K562 (cell line): ENCODE data around the gene ARMH1.
A peak's percentile ranks its signal among the peaks of the same experiment; 100 is the strongest.
"Not testable (repeated sequence)": the region's sequence is repeated elsewhere in the genome, so short reads cannot be mapped to it uniquely, and the experiment has no call there.

ENCODE experiments used
- POLR2A ChIP-seq: fragments of 450-650 bp; conservative IDR thresholded peaks from 2 replicates; pipeline ENCODE4 v1.6.1; 2016
- POLR2AphosphoS5 ChIP-seq: IDR thresholded peaks from 2 replicates; pipeline ENCODE4 v1.6.1; 2011; ENCODE audit warnings: mild to moderate bottlenecking, low read depth, low read length, moderate library complexity; ENCODE audit not compliant: control insufficient read depth, insufficient read depth
- TF ChIP-seq, protein P1 (sequence below): sonication (generic); formaldehyde crosslinking; IDR thresholded peaks from 2 replicates; pipeline ENCODE4 v1.8.0; 2022; ENCODE audit warnings: mild to moderate bottlenecking, missing genetic modification reagents, borderline replicate concordance
- TF ChIP-seq, protein P2 (sequence below), 2 experiments: fragments of 450-650 bp; formaldehyde crosslinking in 1 of 2; IDR thresholded peaks; 2 replicates each; pipeline versions ENCODE4 v1.4.0 to v1.6.1; 2014 to 2020; ENCODE audit warnings: mild to moderate bottlenecking in 2 of 2, borderline replicate concordance in 1 of 2, low read depth in 1 of 2
- TF ChIP-seq, protein P3 (sequence below), 3 experiments: IDR thresholded peaks in 2 of 3; conservative IDR thresholded peaks in 1 of 3; 2 replicates each; pipeline ENCODE4 v1.5.1; 2011 to 2012; ENCODE audit warnings: low read length in 3 of 3, mild to moderate bottlenecking in 3 of 3, control low read depth in 2 of 3, improper control_type of control experiment in 1 of 3, inconsistent platforms in 1 of 3, low read depth in 1 of 3, mixed read lengths in 1 of 3, moderate library complexity in 1 of 3; ENCODE audit not compliant: insufficient read depth in 2 of 3

DNA sequence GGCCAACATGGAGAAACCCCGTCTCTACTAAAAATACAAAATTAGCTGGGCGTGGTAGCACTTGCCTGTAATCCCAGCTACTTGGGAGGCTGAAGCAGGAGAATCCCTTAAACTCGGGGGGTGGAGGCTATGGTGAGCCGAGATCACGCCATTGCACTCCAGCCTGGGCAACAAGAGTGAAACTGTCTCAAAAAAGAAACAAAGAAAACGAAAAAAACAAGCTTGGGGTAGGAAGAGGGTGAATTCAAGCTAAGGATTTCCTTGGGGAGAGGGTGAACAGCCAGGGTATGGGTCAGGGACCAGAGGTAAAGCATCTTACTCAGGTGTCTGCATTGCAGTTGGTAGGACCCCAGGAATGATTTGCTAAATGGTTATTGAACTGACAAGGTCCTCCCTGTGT, 91.9 kb downstream of the ARMH1 start:
- peak; percentile 63 for TF ChIP-seq POLR2A
- TF ChIP-seq, protein P1, sequence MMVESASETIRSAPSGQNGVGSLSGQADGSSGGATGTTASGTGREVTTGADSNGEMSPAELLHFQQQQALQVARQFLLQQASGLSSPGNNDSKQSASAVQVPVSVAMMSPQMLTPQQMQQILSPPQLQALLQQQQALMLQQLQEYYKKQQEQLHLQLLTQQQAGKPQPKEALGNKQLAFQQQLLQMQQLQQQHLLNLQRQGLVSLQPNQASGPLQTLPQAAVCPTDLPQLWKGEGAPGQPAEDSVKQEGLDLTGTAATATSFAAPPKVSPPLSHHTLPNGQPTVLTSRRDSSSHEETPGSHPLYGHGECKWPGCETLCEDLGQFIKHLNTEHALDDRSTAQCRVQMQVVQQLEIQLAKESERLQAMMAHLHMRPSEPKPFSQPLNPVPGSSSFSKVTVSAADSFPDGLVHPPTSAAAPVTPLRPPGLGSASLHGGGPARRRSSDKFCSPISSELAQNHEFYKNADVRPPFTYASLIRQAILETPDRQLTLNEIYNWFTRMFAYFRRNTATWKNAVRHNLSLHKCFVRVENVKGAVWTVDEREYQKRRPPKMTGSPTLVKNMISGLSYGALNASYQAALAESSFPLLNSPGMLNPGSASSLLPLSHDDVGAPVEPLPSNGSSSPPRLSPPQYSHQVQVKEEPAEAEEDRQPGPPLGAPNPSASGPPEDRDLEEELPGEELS (CRISPR knock-in tag): not testable (repeated sequence)
- TF ChIP-seq, protein P2, sequence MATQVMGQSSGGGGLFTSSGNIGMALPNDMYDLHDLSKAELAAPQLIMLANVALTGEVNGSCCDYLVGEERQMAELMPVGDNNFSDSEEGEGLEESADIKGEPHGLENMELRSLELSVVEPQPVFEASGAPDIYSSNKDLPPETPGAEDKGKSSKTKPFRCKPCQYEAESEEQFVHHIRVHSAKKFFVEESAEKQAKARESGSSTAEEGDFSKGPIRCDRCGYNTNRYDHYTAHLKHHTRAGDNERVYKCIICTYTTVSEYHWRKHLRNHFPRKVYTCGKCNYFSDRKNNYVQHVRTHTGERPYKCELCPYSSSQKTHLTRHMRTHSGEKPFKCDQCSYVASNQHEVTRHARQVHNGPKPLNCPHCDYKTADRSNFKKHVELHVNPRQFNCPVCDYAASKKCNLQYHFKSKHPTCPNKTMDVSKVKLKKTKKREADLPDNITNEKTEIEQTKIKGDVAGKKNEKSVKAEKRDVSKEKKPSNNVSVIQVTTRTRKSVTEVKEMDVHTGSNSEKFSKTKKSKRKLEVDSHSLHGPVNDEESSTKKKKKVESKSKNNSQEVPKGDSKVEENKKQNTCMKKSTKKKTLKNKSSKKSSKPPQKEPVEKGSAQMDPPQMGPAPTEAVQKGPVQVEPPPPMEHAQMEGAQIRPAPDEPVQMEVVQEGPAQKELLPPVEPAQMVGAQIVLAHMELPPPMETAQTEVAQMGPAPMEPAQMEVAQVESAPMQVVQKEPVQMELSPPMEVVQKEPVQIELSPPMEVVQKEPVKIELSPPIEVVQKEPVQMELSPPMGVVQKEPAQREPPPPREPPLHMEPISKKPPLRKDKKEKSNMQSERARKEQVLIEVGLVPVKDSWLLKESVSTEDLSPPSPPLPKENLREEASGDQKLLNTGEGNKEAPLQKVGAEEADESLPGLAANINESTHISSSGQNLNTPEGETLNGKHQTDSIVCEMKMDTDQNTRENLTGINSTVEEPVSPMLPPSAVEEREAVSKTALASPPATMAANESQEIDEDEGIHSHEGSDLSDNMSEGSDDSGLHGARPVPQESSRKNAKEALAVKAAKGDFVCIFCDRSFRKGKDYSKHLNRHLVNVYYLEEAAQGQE (IDR thresholded peaks at IDR 0.05; ENCODE audit: borderline replicate concordance): not testable (repeated sequence)
- TF ChIP-seq, protein P2 (CRISPR knock-in tag; IDR thresholded peaks at IDR 0.05; ENCODE audit: low read depth): not testable (repeated sequence)
- not testable (repeated sequence) for TF ChIP-seq POLR2AphosphoS5
- TF ChIP-seq, protein P3, sequence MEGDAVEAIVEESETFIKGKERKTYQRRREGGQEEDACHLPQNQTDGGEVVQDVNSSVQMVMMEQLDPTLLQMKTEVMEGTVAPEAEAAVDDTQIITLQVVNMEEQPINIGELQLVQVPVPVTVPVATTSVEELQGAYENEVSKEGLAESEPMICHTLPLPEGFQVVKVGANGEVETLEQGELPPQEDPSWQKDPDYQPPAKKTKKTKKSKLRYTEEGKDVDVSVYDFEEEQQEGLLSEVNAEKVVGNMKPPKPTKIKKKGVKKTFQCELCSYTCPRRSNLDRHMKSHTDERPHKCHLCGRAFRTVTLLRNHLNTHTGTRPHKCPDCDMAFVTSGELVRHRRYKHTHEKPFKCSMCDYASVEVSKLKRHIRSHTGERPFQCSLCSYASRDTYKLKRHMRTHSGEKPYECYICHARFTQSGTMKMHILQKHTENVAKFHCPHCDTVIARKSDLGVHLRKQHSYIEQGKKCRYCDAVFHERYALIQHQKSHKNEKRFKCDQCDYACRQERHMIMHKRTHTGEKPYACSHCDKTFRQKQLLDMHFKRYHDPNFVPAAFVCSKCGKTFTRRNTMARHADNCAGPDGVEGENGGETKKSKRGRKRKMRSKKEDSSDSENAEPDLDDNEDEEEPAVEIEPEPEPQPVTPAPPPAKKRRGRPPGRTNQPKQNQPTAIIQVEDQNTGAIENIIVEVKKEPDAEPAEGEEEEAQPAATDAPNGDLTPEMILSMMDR (IDR thresholded peaks at IDR 0.05 in 2 of 3, conservative IDR thresholded peaks at IDR 0.05 in 1 of 3; ENCODE audit: insufficient read depth in 2 of 3, low read depth in 1 of 3, low read length in 3 of 3): not testable (repeated sequence)
